ENCODE results near the gene PCA3. TPM values are rescaled to one million over a fixed set of nuclear protein-coding genes. Genes with fewer than 3 reads are reported as not detected.

PCA3 gene
- total RNA-seq, 1 experiment from 2014 or later: 0.59 TPM

DNA sequence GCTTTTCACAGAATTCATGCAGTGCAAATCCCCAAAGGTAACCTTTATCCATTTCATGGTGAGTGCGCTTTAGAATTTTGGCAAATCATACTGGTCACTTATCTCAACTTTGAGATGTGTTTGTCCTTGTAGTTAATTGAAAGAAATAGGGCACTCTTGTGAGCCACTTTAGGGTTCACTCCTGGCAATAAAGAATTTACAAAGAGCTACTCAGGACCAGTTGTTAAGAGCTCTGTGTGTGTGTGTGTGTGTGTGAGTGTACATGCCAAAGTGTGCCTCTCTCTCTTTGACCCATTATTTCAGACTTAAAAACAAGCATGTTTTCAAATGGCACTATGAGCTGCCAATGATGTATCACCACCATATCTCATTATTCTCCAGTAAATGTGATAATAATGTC lies 21.3 kb downstream of the PCA3 start:
- Histone ChIP-seq H3K27ac (no peak overlapping the region), H3K36me3 (no peaks in the 10 kb centered on the region; the same call in 1 of the 2 replicates), H3K9me3 (replicated peaks) (no peaks in the 10 kb centered on the region), H3K4me3 (no peak overlapping the region), H3K4me1 (no peaks in the 10 kb centered on the region), H3K27me3 (no peaks in the 10 kb centered on the region)
- DNase-seq: no peak

DNA sequence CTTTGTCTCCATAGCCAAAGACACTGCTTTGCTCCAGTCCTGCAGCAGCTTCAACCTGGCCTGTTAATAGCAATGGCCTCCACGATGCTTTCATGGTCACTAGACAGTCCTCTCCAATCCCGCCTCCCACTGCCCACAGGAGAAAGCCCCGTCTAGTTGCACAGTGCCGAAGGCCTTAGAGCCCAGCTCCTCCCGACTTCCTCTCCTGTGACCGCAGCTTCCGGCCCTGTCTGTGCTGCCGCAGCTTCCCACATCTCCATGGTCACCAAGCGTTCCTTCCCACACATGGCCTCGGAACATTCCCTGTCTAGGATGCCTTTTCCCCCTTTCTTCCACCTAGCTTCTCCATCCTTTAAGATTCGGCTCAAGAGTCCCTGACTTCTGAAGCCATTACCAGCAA lies 23.4 kb downstream of the PCA3 start:
- DNase-seq: no peak
- H3K36me3 ChIP-seq: no peaks in the 10 kb centered on the region; the same call in 1 of the 2 replicates
- no peaks in the 10 kb centered on the region for H3K4me1 ChIP-seq
- H3K27ac ChIP-seq: no peak overlapping the region
- H3K27me3 ChIP-seq: no peaks in the 10 kb centered on the region
- H3K9me3 ChIP-seq (replicated peaks): no peaks in the 10 kb centered on the region
- H3K4me3 ChIP-seq: no peak overlapping the region

DNA sequence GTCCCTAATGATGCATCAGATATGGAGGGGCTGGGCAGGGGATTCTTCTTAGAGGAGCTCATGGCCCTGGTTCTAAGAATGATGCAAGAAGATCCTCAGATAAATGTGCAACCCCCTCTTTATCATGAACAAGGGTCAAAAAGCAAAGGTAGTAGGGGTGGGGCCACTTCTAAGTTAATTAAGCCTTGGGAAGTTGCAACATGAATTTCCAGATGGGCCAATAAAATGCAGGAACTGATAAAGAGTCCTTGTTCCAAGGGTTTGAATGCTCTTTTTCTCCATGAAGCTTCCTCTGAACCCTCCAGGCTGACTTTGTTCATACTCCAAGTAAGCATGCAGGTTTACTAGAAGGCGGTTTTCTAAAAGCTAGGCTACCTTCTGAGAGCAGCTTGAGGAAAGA lies 25.6 kb downstream of the PCA3 start:
- Histone ChIP-seq H3K27ac (no peak overlapping the region), H3K4me3 (no peak overlapping the region), H3K4me1 (no peaks in the 10 kb centered on the region), H3K36me3 (no peaks in the 10 kb centered on the region), H3K9me3 (replicated peaks) (no peaks in the 10 kb centered on the region), H3K27me3 (no peaks in the 10 kb centered on the region)
- no peak for DNase-seq

DNA sequence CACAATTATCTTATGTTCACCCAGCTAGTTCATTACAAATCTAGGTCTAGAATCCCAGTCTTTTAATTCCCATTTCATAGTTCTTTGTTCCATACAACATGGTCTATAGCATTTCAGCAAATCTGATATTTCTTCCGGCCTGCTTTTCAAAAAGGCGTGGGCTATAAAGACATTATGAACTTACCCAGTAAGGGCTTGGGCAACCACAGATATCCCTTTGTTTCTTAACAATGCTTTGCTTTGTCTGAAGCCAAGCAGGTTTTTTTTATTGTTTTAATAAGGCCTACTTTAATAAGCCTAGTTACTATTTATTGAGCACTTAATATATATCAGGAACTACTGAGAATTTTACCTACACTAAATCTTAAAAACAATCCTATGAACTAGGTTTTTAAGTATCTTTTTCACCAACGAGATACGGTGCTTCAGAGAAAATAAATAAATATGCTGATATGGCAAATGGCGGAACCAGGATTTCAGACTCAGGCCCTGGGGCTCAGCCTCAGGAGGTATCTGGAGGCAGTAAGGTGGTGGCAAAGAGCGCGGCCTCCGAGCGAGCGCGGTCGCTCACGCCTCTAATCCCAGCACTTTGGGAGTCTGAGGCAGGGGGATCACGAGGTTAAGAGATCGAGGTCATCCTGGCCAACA lies 29.7 kb downstream of the PCA3 start:
- no peak for DNase-seq
- Histone ChIP-seq H3K4me3 (no peak overlapping the region), H3K9me3 (replicated peaks) (no peaks in the 10 kb centered on the region), H3K27me3 (peaks cover 3% of the 10 kb centered on the region; the same call in 1 of the 2 replicates), H3K4me1 (peaks cover 6% of the 10 kb centered on the region; the same call in 1 of the 2 replicates), H3K36me3 (no peaks in the 10 kb centered on the region), H3K27ac (no peak overlapping the region)

DNA sequence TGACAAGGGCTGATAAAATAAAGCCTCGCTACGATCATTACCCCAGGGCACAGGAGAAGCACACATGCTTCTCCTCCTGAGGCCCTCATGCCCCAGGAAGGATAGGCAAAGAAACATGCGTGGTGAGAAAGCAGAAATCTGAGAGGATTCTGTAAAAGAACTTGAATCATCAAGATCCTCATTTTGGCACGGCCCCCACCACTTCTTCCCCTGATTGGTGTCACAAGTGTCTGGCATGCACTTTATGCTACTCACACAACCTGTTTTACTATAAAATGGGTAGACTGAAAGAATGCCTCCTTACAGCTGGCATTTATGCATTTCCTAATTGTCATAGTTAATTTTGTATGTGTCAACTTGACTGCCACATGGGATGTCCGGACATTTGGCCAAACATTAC lies 32.1 kb downstream of the PCA3 start:
- Histone ChIP-seq H3K36me3 (no peaks in the 10 kb centered on the region), H3K9me3 (replicated peaks) (no peaks in the 10 kb centered on the region), H3K4me3 (no peak overlapping the region), H3K27ac (no peak overlapping the region), H3K4me1 (peaks cover 6% of the 10 kb centered on the region; the same call in 1 of the 2 replicates), H3K27me3 (peaks cover 3% of the 10 kb centered on the region; the same call in 1 of the 2 replicates)
- no peak for DNase-seq

DNA sequence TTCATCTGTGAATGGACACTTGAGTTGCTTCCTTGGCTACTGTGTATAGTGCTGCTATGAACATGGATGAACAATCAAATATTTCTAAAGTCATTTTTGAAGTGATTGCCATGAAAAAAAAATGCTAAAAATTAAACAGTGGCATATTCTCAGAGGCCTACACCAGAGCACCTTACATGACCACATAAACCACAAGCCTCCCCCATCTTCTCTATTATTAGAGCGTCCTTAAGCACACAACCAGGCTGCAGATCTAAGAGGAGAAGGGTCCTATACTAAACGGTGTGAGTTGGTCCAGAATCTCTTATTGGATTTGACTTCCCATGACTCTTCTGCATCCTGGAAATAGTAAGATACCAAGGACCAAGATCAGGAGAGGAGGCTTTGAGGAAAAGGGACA lies 34.3 kb downstream of the PCA3 start:
- Histone ChIP-seq H3K36me3 (no peaks in the 10 kb centered on the region), H3K27me3 (peaks cover 3% of the 10 kb centered on the region; the same call in 1 of the 2 replicates), H3K4me3 (no peak overlapping the region), H3K27ac (no peak overlapping the region), H3K9me3 (replicated peaks) (no peaks in the 10 kb centered on the region), H3K4me1 (peaks cover 6% of the 10 kb centered on the region; the same call in 1 of the 2 replicates)
- no peak for DNase-seq

DNA sequence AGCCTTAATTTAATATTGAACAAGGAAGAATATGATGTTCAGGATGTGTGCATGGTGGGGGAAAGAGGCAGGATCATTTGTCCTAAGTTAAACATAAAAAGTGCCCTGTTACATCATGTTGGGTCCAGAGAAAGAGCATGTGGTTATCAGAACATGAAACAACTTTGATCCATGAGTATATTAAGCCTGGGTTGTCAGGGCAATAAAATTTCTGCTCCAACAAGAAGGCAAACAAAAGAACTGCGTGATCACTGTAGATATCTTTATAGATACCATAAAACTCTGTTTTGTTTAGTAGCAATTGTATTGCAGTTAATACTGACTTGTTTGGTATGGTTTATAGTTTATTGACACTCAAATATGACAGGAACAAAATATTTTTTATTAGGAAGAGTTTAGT lies 35.2 kb downstream of the PCA3 start:
- H3K36me3 ChIP-seq: no peaks in the 10 kb centered on the region
- H3K4me1 ChIP-seq: peaks cover 6% of the 10 kb centered on the region; the same call in 1 of the 2 replicates
- no peaks in the 10 kb centered on the region for H3K9me3 ChIP-seq (replicated peaks)
- no peak for DNase-seq
- peaks cover 3% of the 10 kb centered on the region; the same call in 1 of the 2 replicates for H3K27me3 ChIP-seq
- no peak overlapping the region for H3K27ac ChIP-seq
- no peak overlapping the region for H3K4me3 ChIP-seq

DNA sequence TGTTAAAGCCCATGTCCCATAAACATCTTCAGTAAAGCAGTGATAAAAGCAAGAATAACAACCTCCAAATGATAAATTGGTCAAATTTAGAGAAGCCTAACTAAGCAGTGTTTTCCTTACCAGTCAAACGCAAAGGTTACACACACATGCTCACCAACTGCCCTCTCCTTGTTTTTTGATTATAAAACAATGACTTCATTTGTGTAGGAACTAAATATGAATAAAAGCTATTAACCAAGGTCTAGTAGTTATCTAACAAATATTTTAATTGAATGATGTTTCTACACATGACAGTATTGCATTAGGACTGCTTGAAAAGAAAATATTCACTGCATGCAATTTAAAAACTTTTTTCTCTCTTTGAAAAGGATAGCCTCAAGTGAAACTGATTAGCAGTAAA lies 36.7 kb downstream of the PCA3 start:
- Histone ChIP-seq H3K36me3 (no peaks in the 10 kb centered on the region), H3K9me3 (replicated peaks) (no peaks in the 10 kb centered on the region), H3K27ac (no peak overlapping the region), H3K4me3 (no peak overlapping the region), H3K27me3 (peaks cover 3% of the 10 kb centered on the region; the same call in 1 of the 2 replicates), H3K4me1 (peaks cover 6% of the 10 kb centered on the region; the same call in 1 of the 2 replicates)
- DNase-seq: no peak

DNA sequence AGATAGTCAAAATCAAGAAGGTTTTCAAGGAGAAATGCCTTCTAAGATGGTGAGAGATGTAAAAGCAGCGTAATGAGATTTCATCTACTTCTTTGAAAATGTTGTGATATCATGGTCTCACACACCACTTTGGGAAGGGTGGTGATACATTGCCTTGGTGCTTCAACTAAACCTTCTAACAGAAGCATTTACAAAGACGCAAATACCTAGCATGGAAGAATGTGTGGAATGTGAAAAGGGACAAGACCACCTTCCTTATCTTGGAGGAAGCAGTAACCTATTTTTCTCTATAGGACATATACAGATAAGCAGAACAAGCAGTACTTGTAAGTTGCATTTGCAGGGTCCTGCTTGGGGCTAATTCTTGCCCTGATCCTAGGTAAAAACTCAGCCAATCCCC lies 38.8 kb downstream of the PCA3 start:
- no peaks in the 10 kb centered on the region for H3K36me3 ChIP-seq
- H3K9me3 ChIP-seq (replicated peaks): no peaks in the 10 kb centered on the region
- DNase-seq: no peak
- no peak overlapping the region for H3K4me3 ChIP-seq
- 0 out of 2 replicates have a peak, but pooled peaks cover 3% of the 10 kb centered on the region for H3K27me3 ChIP-seq
- peaks cover 3% of the 10 kb centered on the region; the same call in 1 of the 2 replicates for H3K4me1 ChIP-seq
- H3K27ac ChIP-seq: no peak overlapping the region

DNA sequence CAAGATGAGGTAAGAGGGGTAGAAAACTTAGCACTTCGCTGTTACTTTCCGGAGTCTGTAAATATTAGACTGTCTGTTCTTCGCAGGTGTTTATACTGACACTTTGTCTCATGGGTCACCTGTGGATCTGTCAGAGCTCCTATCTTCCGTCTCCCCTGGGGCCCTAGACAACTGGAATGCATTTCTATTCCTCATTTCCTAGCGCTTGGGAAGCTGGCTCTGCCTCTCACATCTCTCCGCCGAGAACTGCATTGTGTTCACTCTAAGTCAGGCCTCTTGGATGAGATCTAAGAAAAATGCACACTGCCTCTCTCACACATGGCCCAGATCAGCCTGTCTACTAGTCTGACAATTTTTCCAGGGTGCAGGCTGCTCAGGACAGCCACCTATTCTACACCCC lies 39.5 kb downstream of the PCA3 start:
- no peaks in the 10 kb centered on the region for H3K27me3 ChIP-seq
- no peak for DNase-seq
- no peak overlapping the region for H3K27ac ChIP-seq
- H3K9me3 ChIP-seq (replicated peaks): no peaks in the 10 kb centered on the region
- no peaks in the 10 kb centered on the region for H3K36me3 ChIP-seq
- H3K4me1 ChIP-seq: no peaks in the 10 kb centered on the region
- H3K4me3 ChIP-seq: no peak overlapping the region

DNA sequence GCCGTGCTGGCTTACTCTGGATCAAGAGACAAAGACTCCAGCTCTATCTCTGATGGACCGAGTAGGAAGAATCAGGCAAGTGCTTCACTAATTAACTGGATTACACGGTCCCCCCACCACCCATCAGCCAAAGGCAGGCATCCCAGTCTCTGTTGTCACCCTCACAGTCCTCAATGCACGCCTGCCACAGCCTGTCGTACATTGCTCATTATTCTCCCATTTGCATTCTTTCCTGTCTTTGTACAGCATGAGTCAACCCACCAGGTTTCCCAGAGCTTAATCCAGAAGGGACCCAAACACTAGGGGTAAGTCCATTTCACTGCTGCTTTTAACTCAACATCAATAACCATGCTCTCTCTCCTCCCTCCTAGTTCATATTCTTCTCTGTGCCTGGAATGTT lies 44.4 kb downstream of the PCA3 start:
- Histone ChIP-seq H3K27me3 (no peaks in the 10 kb centered on the region), H3K4me3 (no peak overlapping the region), H3K4me1 (no peaks in the 10 kb centered on the region), H3K36me3 (no peaks in the 10 kb centered on the region), H3K9me3 (replicated peaks) (no peaks in the 10 kb centered on the region), H3K27ac (no peak overlapping the region)
- no peak for DNase-seq

DNA sequence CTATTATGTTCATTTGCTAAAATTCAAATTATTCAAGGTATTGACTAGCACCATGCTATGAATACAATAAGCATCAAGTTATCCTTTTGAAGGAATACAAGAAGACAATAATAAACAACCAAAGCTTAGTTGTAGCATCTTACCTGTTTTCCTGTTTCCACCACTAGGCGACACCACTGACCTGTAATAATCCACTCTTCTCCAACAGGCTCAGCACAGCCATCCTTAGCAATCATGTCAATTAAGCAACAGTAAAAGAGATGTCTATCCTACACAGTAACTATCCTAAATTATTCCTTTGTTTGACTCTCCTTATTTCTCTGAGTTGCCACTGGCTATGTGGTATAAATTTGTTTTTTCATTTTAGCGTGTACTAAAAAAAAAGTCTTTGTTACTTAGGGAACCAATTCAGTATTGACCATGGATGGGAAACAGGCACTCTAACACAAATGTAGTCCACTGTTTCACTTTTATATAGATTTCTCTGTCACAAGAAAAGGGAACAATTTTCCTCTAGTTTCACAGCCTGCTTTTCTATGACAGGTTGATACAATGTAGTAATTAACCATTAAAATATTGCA lies 46.2 kb downstream of the PCA3 start:
- peak; percentile 36 to 72 for DNase-seq
- H3K36me3 ChIP-seq: no peaks in the 10 kb centered on the region

DNA sequence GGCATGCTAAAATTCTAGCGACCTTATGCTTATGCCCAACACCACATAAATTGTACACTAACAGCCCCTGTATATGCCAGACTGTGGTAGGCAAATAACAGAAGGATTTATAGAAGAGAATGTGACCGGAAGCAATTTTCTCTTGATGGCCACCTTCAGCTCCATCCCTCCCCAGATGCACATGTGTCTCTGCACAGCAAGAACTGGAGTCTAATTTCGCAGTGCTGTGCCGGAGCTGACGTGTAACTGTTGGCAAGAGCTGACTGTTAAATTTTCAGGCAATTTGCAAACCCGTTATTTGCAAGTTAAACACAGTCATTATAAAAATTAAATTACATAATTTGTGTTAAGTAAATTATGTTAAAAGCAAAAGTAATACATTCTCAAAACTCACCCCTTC lies 48.4 kb downstream of the PCA3 start:
- no peak overlapping the region for H3K27ac ChIP-seq
- H3K27me3 ChIP-seq: no peaks in the 10 kb centered on the region
- no peaks in the 10 kb centered on the region for H3K36me3 ChIP-seq
- no peak overlapping the region for H3K4me3 ChIP-seq
- no peaks in the 10 kb centered on the region; the same call in 1 of the 2 replicates for H3K4me1 ChIP-seq
- H3K9me3 ChIP-seq (replicated peaks): no peaks in the 10 kb centered on the region
- DNase-seq: no peak

More for the DNA sequence above, 46.2 kb downstream of the PCA3 start:
- no peaks in the 10 kb centered on the region for H3K4me1 ChIP-seq
- no peaks in the 10 kb centered on the region for H3K9me3 ChIP-seq (replicated peaks)
- no peak overlapping the region for H3K4me3 ChIP-seq
- H3K27me3 ChIP-seq: no peaks in the 10 kb centered on the region
- no peak overlapping the region for H3K27ac ChIP-seq

DNA sequence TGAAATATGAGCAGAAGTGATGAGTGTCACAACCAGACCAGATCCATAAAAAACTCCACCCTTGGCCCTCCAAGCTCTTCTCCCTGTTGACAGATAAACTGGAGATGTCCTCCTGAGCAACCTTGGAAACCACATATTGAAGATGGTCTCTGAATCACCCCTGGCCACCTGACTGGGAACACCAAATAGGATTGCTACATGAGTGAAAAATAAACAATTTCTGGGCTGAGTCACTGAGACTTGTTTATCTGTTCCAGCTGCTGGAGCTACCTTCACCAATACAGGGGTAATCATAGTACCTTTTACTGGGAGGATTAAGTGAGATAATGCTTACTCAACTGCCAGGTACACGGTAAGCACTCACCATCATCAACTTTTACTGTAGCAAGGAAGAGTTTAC lies 53.3 kb downstream of the PCA3 start:
- no peaks in the 10 kb centered on the region for H3K36me3 ChIP-seq
- no peaks in the 10 kb centered on the region for H3K9me3 ChIP-seq (replicated peaks)
- H3K4me3 ChIP-seq: no peak overlapping the region
- no peaks in the 10 kb centered on the region for H3K27me3 ChIP-seq
- H3K27ac ChIP-seq: no peak overlapping the region
- H3K4me1 ChIP-seq: peaks cover 8% of the 10 kb centered on the region
- DNase-seq: no peak

DNA sequence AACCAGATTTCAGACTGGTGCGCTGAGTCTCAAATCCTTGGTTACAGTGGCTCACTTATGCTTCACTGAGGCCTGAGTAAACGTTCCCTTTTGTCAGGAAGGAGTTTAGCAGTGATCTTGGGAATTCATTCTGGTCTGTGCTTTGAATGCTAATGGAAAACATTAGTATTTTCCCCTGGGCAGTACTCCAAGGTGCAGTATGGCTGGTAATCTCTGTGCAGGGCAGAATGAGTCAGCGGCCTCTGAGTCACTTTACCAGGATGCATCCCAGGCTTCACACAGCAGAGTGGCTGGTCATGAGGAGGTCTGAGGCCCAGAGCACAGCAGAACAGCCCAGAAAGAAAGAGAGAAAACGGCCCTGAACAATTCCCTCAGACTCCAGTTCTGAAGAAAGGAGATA lies 54.0 kb downstream of the PCA3 start:
- DNase-seq: peak; percentile 44 to 61
- Histone ChIP-seq H3K9me3 (replicated peaks) (no peaks in the 10 kb centered on the region), H3K27ac (no peak overlapping the region)

DNA sequence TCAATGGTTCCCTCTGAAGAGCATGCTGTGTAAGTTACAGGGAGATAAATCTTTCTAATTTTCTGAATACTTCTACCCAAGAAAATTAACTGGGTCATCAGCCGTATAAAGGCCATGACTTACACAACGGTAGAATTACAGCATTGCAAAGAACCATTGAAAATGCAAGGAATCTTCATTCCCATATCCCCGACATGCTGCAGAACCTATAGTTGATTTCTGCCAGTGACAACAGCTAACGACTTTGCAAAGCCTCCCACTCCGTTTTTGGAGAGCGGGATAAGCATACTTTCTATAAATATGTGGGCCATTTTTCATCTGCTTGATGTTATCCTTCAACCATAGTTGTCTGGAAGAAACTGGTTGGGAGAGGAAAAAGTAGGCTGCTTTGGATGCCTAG lies 56.2 kb downstream of the PCA3 start:
- no peaks in the 10 kb centered on the region for H3K36me3 ChIP-seq
- H3K4me3 ChIP-seq: no peak overlapping the region
- no peaks in the 10 kb centered on the region for H3K9me3 ChIP-seq (replicated peaks)
- H3K27me3 ChIP-seq: no peaks in the 10 kb centered on the region
- no peak for DNase-seq
- peaks cover 8% of the 10 kb centered on the region for H3K4me1 ChIP-seq
- H3K27ac ChIP-seq: no peak overlapping the region

More for the DNA sequence above, 54.0 kb downstream of the PCA3 start:
- H3K4me3 ChIP-seq: no peak overlapping the region
- H3K27me3 ChIP-seq: no peaks in the 10 kb centered on the region
- H3K36me3 ChIP-seq: no peaks in the 10 kb centered on the region
- H3K4me1 ChIP-seq: peaks cover 8% of the 10 kb centered on the region

Measured in SJCRH30 (cell line).